Dermis blood vessel endothelial cell (primary cell): ENCODE data around the gene MSGN1. TPM values are rescaled to one million over a fixed set of nuclear protein-coding genes. Genes with fewer than 3 reads are reported as not detected.

ENCODE experiments used
- DNase-seq: peaks from one replicate; pipeline ENCODE4 v3.0.0; 2010
- total RNA-seq: library from RNA; depleted of rRNA; stranded (reverse); fragments of >200 nt; gene quantifications from 2 replicates; pipeline ENCODE4 v1.2.3, GENCODE V29; 2014

Gene MSGN1
- total RNA-seq, 1 donor from 2014 or later: not detected

DNA sequence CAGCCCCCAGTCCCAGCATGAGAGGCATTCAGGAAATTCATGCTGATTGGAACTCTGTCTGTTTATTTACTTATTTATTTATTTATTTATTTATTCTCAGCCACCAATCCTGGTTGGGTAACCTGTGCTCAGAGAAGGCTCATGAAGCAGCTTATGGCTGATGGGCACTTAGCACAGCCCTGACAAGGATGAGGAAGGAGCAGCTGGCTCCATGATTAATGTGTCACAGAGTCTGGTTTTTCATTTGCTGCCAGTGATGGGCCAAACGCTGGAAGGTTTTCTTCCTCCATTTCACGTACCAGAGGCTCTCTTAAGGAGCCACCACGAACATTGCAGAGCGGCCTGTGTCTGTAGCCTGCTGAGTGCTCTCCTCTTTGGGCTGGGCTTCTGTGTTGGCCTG, 33.9 kb downstream of the MSGN1 start:
- no peak for DNase-seq

DNA sequence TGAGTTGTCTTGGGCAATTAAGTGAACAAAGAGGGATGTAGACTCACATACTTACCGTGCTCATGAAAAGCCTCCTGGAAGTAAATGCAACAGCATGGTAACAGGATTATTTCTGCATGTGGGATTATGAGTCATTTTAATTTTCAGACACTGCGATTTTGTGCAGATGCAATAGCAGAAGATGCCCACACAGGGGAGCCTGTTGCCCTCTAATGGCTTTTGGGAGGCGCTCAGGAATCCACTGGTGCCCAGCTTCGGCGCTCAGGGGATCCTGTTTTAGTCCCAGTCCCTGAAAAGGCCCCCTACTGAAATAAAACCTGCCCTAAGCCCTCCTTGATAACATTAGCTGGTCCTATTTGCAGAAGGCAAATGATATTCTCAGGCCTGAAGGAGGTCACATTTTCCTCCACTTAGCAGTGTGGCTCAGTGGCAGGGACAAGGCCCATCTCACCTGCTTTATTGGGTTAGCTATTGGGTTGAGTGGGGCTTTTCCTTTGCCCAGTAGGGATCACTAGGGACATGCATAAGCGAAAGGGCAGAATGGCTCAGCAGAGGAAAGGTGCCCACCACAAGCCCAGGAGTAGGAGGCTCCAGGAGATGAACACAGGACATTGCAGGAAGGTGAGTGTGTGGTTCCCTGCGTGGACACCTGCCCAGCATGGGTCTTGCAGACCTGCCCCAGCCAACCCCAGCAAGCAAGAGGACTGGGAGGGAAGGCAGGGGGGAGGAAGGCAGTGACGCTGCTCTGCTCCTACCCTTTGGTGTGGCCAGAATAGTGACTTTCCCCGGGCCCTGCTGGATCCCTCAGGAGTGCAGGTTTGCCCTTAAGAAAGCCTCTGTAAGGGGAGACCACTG, 35.7 kb downstream of the MSGN1 start:
- peak; percentile 71 for DNase-seq

DNA sequence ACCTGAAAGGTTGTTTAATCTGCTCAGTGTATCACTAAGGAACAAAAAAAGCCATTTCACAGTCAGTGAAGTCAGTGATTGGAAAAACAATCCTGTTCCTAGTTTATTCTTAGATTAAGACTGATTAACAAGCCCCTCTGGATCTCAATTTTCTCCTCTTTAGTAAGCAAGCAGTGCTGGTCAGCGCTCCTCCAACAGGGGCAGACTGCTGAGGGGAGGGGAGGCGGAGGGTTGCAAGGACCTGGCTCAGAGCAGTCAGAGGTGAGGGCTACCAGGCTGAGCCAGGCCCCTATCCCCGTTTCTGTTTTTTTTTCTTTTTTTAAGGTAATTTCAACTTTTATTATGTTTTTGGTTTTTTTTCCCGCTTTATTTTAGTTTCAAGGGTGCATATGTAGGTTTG, 37.5 kb downstream of the MSGN1 start:
- DNase-seq: no peak

DNA sequence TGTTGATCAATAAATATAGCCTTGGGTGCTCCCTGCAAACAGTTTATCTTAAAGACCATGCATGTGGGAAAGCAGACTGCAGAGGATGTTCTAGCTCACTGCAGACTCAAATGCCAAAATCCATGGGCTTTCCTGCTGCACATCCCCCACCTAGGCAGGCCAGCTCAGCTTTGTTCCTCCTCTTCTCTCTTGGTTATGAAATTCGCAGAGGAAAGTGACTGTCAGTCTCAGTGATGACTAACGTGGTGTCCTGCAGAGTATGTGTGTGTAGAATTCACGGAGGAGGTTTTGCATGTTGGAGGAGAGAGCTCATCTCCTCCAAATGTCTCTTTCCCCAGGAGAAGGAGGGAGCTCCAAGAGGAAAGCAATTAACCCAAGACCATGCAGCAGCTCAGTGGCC, 40.8 kb downstream of the MSGN1 start:
- no peak for DNase-seq

DNA sequence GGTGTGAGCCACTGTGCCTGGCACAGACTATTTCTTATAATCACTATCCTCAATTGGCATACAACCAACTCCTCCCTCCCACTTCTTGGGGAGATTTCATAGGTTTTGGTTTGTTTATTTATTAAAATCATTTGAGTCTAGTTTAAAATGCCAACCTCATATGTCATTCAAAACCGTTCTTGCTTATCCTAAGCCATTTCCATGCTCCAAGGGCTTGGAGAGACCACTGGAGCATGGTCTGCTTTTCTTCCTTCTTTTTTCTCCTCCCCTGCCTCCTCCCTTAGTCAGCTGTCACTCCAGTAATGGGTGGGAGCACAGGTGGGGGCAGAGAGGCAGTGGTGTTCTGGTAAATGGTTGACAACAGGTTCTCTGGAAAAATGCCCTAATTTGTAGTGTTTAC, 41.8 kb downstream of the MSGN1 start:
- no peak for DNase-seq

DNA sequence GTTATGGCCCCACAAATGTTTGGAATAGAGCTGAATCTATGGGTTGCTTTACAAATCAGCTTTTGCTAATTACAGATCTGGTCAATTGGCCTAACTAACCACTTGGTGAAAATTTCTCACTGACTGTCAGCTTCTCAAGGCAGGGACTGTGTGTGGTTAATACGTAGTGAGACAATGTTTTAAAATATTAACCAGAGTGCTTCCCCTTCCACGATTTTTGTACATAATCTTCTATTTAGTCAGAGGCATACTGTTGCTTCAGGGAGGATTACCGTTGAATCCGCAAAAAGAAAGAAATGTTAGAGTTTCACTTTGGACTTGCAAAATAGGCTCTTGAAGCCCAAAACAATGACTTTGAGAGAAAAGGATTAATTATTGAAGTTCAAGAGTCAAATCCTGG, 47.3 kb downstream of the MSGN1 start:
- no peak for DNase-seq

DNA sequence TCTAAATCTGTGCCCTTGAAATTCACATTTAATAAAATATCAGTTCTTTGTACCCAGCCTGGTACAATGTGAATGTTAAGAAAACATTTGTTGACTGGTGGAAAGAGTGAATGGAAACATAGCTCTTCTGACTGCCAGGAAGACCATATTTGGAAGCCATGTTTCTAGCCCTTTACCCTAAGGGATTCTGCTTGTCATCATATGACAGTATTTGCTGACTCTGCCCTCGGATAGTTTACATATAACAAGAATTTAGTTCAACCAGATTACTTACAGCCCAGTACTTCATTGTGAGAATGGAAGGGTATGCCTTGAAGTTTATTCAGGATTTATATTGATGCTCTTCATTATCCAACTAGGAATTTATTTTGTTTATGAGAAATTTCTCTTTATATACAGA, 48.4 kb downstream of the MSGN1 start:
- no peak for DNase-seq

DNA sequence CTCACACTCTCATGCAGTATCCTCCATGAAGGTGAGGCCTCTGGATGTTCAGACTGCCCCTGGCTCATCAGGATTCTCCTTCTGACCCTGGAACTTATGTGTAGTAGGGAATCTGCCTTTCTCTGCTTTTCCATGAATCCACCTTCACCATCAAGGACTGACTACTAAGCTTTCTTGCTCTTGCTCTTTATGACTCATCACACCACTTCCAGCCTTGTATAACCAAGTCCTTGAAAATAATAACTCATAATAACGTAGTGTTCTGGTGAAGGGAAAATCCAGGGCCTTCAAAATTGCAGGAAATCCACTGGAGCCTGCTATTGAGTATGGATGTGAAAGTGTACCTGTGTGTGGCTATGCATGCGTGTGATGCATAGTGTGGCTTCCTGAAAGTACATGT, 50.9 kb downstream of the MSGN1 start:
- no peak for DNase-seq

Other genes starting within 250 kb of the MSGN1 start
- gene SMC6, start 62.6 kb upstream of the MSGN1 start, total RNA-seq: 30.0 and 32.4 TPM in 2 replicates
- gene GEN1, start 62.3 kb upstream of the MSGN1 start, total RNA-seq: 7.3 and 20.9 TPM in 2 replicates
- 1.3 and 1.5 TPM in 2 replicates for gene KCNS3, start 62.2 kb downstream of the MSGN1 start, total RNA-seq